Left ventricle myocardium inferior (tissue), 1 donor: ENCODE measurements around the gene TMEM52. TPM values are rescaled to one million over a fixed set of nuclear protein-coding genes. Genes with fewer than 3 reads are reported as not detected.

Experiments
- DNase-seq: peaks from one replicate; pipeline ENCODE4 v3.0.0-alpha.2; 2020
- H3K27ac ChIP-seq: fragments of 200-600 bp; replicated peaks from 2 replicates; pipeline ENCODE4 v1.8.0; 2021
- H3K27me3 ChIP-seq: fragments of 200-600 bp; 2 replicates; pipeline ENCODE4 v1.8.0; 2021; ENCODE audit warnings: low read depth
- H3K36me3 ChIP-seq: fragments of 200-600 bp; 2 replicates; pipeline ENCODE4 v1.8.0; 2021
- H3K4me1 ChIP-seq: fragments of 200-600 bp; 2 replicates; pipeline ENCODE4 v1.8.0; 2021
- H3K4me3 ChIP-seq: fragments of 200-600 bp; 2 replicates; pipeline ENCODE4 v1.8.0; 2021; ENCODE audit warnings: mild to moderate bottlenecking, moderate library complexity
- H3K9me3 ChIP-seq: fragments of 200-600 bp; replicated peaks from 2 replicates; pipeline ENCODE4 v1.8.0; 2021
- CTCF ChIP-seq: fragments of 200-600 bp; IDR thresholded peaks from 2 replicates; pipeline ENCODE4 v1.8.0; 2021; ENCODE audit warnings: antibody characterized with exemption, mild to moderate bottlenecking, borderline replicate concordance
- intact Hi-C: fragments of 100-400 bp; cut with micrococcal nuclease; formaldehyde crosslinking; loops from one replicate; pipeline ENCODE4 v1.11.0; 2022
- total RNA-seq: library from RNA; stranded (reverse); fragmentation: NEBNext Ultra II Directional; extraction: Animal tissue kit (Norgen Biotek cat#: 25700); gene quantifications from one replicate; pipeline ENCODE4 v1.2.1, GENCODE V29; 2021
- donor health status: DM: no; HTN: yes; CAD: no; lungs with severe emphysema.

The TMEM52 gene
- total RNA-seq, 1 donor from 2014 or later: 0.47 TPM

GRCh38 chr1:1959459-1959839, 40.4 kb upstream of the TMEM52 start:
- intact Hi-C loops: loop anchor here (10.0 kb wide), 1 partner anchor 85 kb away; no protein-coding TSS in a partner anchor

GRCh38 chr1:1958071-1958541, 39.0 kb upstream of the TMEM52 start:
- intact Hi-C loops: loop anchor here (10.0 kb wide), 1 partner anchor 87 kb away; no protein-coding TSS in a partner anchor

More at GRCh38 chr1:1959459-1959839, 40.4 kb upstream of the TMEM52 start:
- TF ChIP-seq CTCF: no peak
- Histone ChIP-seq H3K4me1 (peaks cover 13% of the 10 kb centered on the region), H3K4me3 (peak overlapping the region; percentile 45), H3K36me3 (no peaks in the 10 kb centered on the region), H3K9me3 (no peaks in the 10 kb centered on the region), H3K27me3 (peaks cover 87% of the 10 kb centered on the region), H3K27ac (no peak overlapping the region)
- no peak for DNase-seq

GRCh38 chr1:1957533-1957961, 38.5 kb upstream of the TMEM52 start:
- no peak overlapping the region for H3K27ac ChIP-seq
- H3K4me3 ChIP-seq: no peak overlapping the region
- peaks cover 72% of the 10 kb centered on the region for H3K27me3 ChIP-seq
- H3K36me3 ChIP-seq: no peaks in the 10 kb centered on the region
- DNase-seq: no peak
- peaks cover 13% of the 10 kb centered on the region for H3K4me1 ChIP-seq
- no peak for TF ChIP-seq CTCF
- intact Hi-C loops: loop anchor here (10.0 kb wide), 1 partner anchor 87 kb away; no protein-coding TSS in a partner anchor
- H3K9me3 ChIP-seq: no peaks in the 10 kb centered on the region

More at GRCh38 chr1:1958071-1958541, 39.0 kb upstream of the TMEM52 start:
- DNase-seq: no peak
- Histone ChIP-seq H3K4me3 (no peak overlapping the region), H3K9me3 (no peaks in the 10 kb centered on the region), H3K27ac (no peak overlapping the region), H3K36me3 (no peaks in the 10 kb centered on the region), H3K27me3 (peaks cover 77% of the 10 kb centered on the region), H3K4me1 (peaks cover 13% of the 10 kb centered on the region)
- TF ChIP-seq CTCF: no peak

- no peak for DNase-seq
- no peak for TF ChIP-seq CTCF
Observed at GRCh38 chr1:1956586-1957532, 37.8 kb upstream of the TMEM52 start.

GRCh38 chr1:1956101-1956500, 37.0 kb upstream of the TMEM52 start:
- Histone ChIP-seq H3K4me3 (no peak overlapping the region), H3K9me3 (no peaks in the 10 kb centered on the region), H3K4me1 (peaks cover 13% of the 10 kb centered on the region), H3K27me3 (peaks cover 61% of the 10 kb centered on the region), H3K27ac (no peak overlapping the region), H3K36me3 (no peaks in the 10 kb centered on the region)
- DNase-seq: no peak
- no peak for TF ChIP-seq CTCF
- intact Hi-C loops: loop anchor here (10.0 kb wide), 1 partner anchor 89 kb away; no protein-coding TSS in a partner anchor

More at GRCh38 chr1:1956586-1957532, 37.8 kb upstream of the TMEM52 start:
- Histone ChIP-seq H3K4me1 (peaks cover 13% of the 10 kb centered on the region), H3K4me3 (no peak overlapping the region), H3K27ac (no peak overlapping the region), H3K36me3 (no peaks in the 10 kb centered on the region), H3K27me3 (peaks cover 69% of the 10 kb centered on the region), H3K9me3 (no peaks in the 10 kb centered on the region)
- intact Hi-C loops: loop anchor here (10.0 kb wide), 1 partner anchor 88 kb away; no protein-coding TSS in a partner anchor
